Fibroblast of lung (primary cell): ENCODE data around the gene FHIT. TPM values are rescaled to one million over a fixed set of nuclear protein-coding genes. Genes with fewer than 3 reads are reported as not detected.
A peak's percentile ranks its signal among the peaks of the same experiment; 100 is the strongest.

Experiments used
- DNase-seq, 2 donors: peaks; one replicate each; pipeline versions ENCODE4 v3.0.0 to v3.0.0-alpha.2; 2010; ENCODE audit warnings: low read depth in 2 of 2
- H2AFZ ChIP-seq: 2 replicates; pipeline ENCODE4 v1.5.1; 2012; ENCODE audit warnings: low read length, control low read depth, inconsistent platforms
- H3K27ac ChIP-seq: 2 replicates; pipeline ENCODE4 v1.5.1; 2011; ENCODE audit warnings: low read length, control low read depth; ENCODE audit not compliant: insufficient read depth
- H3K27me3 ChIP-seq: 2 replicates; pipeline ENCODE4 v1.5.1; 2011; ENCODE audit warnings: mild to moderate bottlenecking, low read length; ENCODE audit not compliant: control insufficient read depth, insufficient read depth
- H3K36me3 ChIP-seq: 2 replicates; pipeline ENCODE4 v1.5.1; 2011; ENCODE audit warnings: low read length; ENCODE audit not compliant: control insufficient read depth, insufficient read depth
- H3K4me1 ChIP-seq: 2 replicates; pipeline ENCODE4 v1.5.1; 2011; ENCODE audit warnings: low read length; ENCODE audit not compliant: control insufficient read depth, insufficient read depth; ENCODE audit errors: extremely low read depth
- H3K4me2 ChIP-seq: 2 replicates; pipeline ENCODE4 v1.5.1; 2011; ENCODE audit warnings: low read length, control low read depth; ENCODE audit not compliant: insufficient read depth; ENCODE audit errors: extremely low read depth
- H3K4me3 ChIP-seq, 4 experiments: fragments of 200-600 bp in 1 of 4; sonication (generic) in 1 of 4; replicated peaks in 1 of 4; 2 replicates each; pipeline ENCODE4 v1.5.1; 2011 to 2016; ENCODE audit warnings: low read length in 4 of 4, low read depth in 3 of 4, mild to moderate bottlenecking in 3 of 4, control low read depth in 2 of 4, inconsistent platforms in 1 of 4, mixed read lengths in 1 of 4; ENCODE audit not compliant: insufficient read depth in 1 of 4; ENCODE audit errors: control extremely low read depth in 1 of 4
- H3K79me2 ChIP-seq: 2 replicates; pipeline ENCODE4 v1.5.1; 2012; ENCODE audit warnings: mild to moderate bottlenecking, low read length, inconsistent platforms; ENCODE audit not compliant: control insufficient read depth, insufficient read depth
- H3K9ac ChIP-seq: 2 replicates; pipeline ENCODE4 v1.5.1; 2011; ENCODE audit warnings: mild to moderate bottlenecking, low read length, control low read depth; ENCODE audit not compliant: insufficient read depth
- H3K9me3 ChIP-seq: 2 replicates; pipeline ENCODE4 v1.5.1; 2012; ENCODE audit warnings: low read depth, low read length; ENCODE audit not compliant: control insufficient read depth, insufficient read depth
- H4K20me1 ChIP-seq: 2 replicates; pipeline ENCODE4 v1.5.1; 2011; ENCODE audit warnings: low read length; ENCODE audit not compliant: control insufficient read depth, insufficient read depth; ENCODE audit errors: extremely low read depth
- EZH2 ChIP-seq: IDR thresholded peaks from 2 replicates; pipeline ENCODE4 v1.5.1; 2012; ENCODE audit warnings: low read length, control low read depth, mild to moderate bottlenecking; ENCODE audit errors: missing control alignments
- polyA plus RNA-seq, 2 donors: library from polyadenylated mRNA; depleted of rRNA in 1 of 2; stranded (reverse) in 1 of 2; unstranded in 1 of 2; fragments of >200 nt; gene quantifications; 2 replicates each; pipeline ENCODE4 v1.2.1, GENCODE V29; 2011 to 2012; ENCODE audit warnings: missing spikeins in 1 of 2
- total RNA-seq: library from RNA; depleted of rRNA; stranded (reverse); fragments of >200 nt; gene quantifications from 2 replicates; pipeline ENCODE4 v1.2.1, GENCODE V29; 2014
- TF ChIP-seq, protein P1 (sequence below), 2 donors: IDR thresholded peaks in 1 of 2; conservative IDR thresholded peaks in 1 of 2; 1 replicate in 1 of 2; 2 replicates in 1 of 2; pipeline ENCODE4 v1.5.1; 2011 to 2012; ENCODE audit warnings: low read length in 2 of 2, control low read depth in 1 of 2, inconsistent platforms in 1 of 2, low read depth in 1 of 2, mild to moderate bottlenecking in 1 of 2

Gene FHIT
- total and polyA plus RNA-seq, 2 donors (not counting 1 experiment from before 2014, with no cell fraction given) = 0.79 to 2.1 TPM

DNA sequence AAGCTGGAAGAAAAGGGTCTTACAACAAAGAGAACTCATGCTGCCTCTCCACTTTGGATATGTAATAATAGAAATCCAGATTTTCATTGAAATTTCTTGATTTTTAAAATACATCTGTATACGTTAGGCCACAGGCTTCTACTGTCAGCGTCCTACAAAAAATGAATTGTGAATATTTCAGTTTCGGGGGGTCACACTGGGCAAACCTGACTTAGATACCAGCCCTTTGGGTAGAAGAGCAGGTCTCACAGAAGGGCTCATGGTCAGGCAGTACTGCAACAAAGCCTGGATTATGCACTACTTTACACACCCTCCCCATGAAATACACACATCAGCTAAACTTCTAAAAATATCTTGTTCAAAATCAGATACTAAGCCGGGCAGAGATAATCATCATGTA, 294.5 kb downstream of the FHIT start:
- Histone ChIP-seq H3K27me3 (no peaks in the 10 kb centered on the region), H3K4me1 (no peaks in the 10 kb centered on the region), H3K9me3 (no peaks in the 10 kb centered on the region), H4K20me1 (no peaks in the 10 kb centered on the region), H3K27ac (no peak overlapping the region), H2AFZ (no peak overlapping the region), H3K4me3 (no peak overlapping the region), H3K36me3 (no peaks in the 10 kb centered on the region), H3K9ac (no peak overlapping the region), H3K4me2 (no peak overlapping the region), H3K79me2 (no peaks in the 10 kb centered on the region)
- TF ChIP-seq, protein P1, sequence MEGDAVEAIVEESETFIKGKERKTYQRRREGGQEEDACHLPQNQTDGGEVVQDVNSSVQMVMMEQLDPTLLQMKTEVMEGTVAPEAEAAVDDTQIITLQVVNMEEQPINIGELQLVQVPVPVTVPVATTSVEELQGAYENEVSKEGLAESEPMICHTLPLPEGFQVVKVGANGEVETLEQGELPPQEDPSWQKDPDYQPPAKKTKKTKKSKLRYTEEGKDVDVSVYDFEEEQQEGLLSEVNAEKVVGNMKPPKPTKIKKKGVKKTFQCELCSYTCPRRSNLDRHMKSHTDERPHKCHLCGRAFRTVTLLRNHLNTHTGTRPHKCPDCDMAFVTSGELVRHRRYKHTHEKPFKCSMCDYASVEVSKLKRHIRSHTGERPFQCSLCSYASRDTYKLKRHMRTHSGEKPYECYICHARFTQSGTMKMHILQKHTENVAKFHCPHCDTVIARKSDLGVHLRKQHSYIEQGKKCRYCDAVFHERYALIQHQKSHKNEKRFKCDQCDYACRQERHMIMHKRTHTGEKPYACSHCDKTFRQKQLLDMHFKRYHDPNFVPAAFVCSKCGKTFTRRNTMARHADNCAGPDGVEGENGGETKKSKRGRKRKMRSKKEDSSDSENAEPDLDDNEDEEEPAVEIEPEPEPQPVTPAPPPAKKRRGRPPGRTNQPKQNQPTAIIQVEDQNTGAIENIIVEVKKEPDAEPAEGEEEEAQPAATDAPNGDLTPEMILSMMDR (conservative IDR thresholded peaks at IDR 0.05 in 1 of 2, IDR thresholded peaks at IDR 0.05 in 1 of 2; ENCODE audit: low read depth in 1 of 2, low read length in 2 of 2) = no peak
- TF ChIP-seq EZH2 = no peak
- no peak for DNase-seq

DNA sequence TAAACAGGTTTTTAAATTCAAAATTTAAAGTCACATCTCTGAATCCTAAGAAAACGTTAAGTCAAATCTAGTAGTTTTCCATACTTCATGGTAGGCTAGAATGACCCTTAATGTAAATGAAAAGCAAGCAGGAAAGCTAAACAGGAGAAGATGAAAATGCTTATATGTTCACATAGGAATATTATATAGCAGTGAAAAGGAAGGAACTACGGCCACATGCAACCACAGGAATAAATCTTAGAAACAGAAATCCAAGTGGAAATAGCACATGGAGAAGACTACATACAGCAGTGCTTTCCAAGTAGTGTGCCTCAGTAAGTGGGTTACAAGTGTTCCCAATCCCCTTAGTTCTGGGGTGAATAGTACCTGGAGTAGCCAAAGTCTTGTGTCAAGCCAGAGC, 296.2 kb downstream of the FHIT start:
- Histone ChIP-seq H3K27me3 (no peaks in the 10 kb centered on the region), H3K4me2 (no peak overlapping the region), H3K27ac (no peak overlapping the region), H3K4me3 (no peak overlapping the region), H4K20me1 (no peaks in the 10 kb centered on the region), H3K36me3 (no peaks in the 10 kb centered on the region), H3K9me3 (no peaks in the 10 kb centered on the region), H3K9ac (no peak overlapping the region), H2AFZ (no peak overlapping the region), H3K79me2 (no peaks in the 10 kb centered on the region), H3K4me1 (no peaks in the 10 kb centered on the region)
- TF ChIP-seq EZH2 = no peak
- TF ChIP-seq, protein P1 (conservative IDR thresholded peaks at IDR 0.05 in 1 of 2, IDR thresholded peaks at IDR 0.05 in 1 of 2; ENCODE audit: low read depth in 1 of 2, low read length in 2 of 2) = no peak
- DNase-seq = no peak

DNA sequence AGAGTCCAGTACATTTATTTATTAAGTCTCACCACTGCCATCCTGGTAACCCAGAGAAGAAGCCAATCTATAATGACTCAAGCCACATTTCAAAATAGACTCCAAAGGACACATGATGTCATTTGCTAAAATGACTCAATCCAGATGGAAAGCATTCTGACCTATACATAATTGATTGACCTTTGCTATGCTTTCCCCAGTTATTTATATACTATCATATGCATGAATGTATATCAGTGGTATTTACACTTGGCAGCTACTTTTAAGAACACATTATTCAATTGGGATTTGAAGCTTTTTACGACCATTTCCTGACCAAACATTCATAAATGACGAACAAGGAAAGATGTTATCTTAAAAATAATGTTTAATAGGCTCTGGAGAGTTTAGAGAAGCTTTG, 297.2 kb downstream of the FHIT start:
- DNase-seq = peak; percentile 34 to 72
- no peak for TF ChIP-seq EZH2
- TF ChIP-seq, protein P1 (conservative IDR thresholded peaks at IDR 0.05 in 1 of 2, IDR thresholded peaks at IDR 0.05 in 1 of 2; ENCODE audit: low read depth in 1 of 2, low read length in 2 of 2) = no peak
- no peaks in the 10 kb centered on the region for H3K36me3 ChIP-seq

More for the DNA sequence above, 297.2 kb downstream of the FHIT start:
- Histone ChIP-seq H3K4me1 (no peaks in the 10 kb centered on the region), H3K79me2 (no peaks in the 10 kb centered on the region), H4K20me1 (no peaks in the 10 kb centered on the region), H3K9ac (no peak overlapping the region), H3K4me3 (no peak overlapping the region), H3K9me3 (no peaks in the 10 kb centered on the region), H2AFZ (no peak overlapping the region), H3K4me2 (no peak overlapping the region), H3K27me3 (no peaks in the 10 kb centered on the region), H3K27ac (no peak overlapping the region)
